ENCODE results near the gene SLC9A9.
"Not testable (repeated sequence)": the region's sequence is repeated elsewhere in the genome, so short reads cannot be mapped to it uniquely, and the experiment has no call there.

The SLC9A9 gene

GRCh38 chr3:143726727-143727126 is 121.5 kb downstream of the SLC9A9 start:
- Histone ChIP-seq H3K9ac (ENCODE audit: low read depth, low read length) (no peak overlapping the region), H3K27me3 (ENCODE audit: control insufficient read depth, insufficient read depth, low read length) (no peaks in the 10 kb centered on the region), H3K36me3 (ENCODE audit: control insufficient read depth, insufficient read depth, low read length) (no peaks in the 10 kb centered on the region), H3K4me3 (ENCODE audit: low read depth, low read length) (no peak overlapping the region), H3K9me3 (ENCODE audit: control insufficient read depth, insufficient read depth, low read length) (no peaks in the 10 kb centered on the region), H3K4me1 (ENCODE audit: control insufficient read depth, insufficient read depth, low read length) (no peaks in the 10 kb centered on the region), H3K27ac (ENCODE audit: low read depth, low read length) (no peak overlapping the region)

DNA sequence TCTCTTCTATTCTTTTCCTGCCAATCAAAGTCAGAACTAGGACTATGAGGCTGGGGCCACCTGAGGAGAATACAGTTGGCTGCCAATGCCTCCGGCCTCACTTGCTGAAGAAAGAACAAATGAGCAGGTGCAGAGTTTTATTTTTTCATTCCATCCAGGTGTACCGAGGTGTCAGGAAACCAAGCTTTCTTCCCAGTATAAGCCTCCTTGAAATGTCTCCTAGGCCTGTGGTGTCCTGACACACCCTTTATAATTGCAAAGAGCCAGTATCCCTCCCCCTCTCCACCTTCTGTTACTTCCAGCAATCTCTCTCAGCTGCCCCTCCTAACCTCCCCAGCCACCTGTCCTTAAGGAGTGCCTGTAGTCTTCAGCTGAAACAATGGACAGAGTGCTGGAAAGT is 127.9 kb downstream of the SLC9A9 start:
- H3K9ac ChIP-seq (ENCODE audit: low read depth, low read length): no peak overlapping the region
- no peaks in the 10 kb centered on the region for H3K9me3 ChIP-seq (ENCODE audit: control insufficient read depth, insufficient read depth, low read length)
- 0 out of 2 replicates have a peak, but pooled peaks cover 4% of the 10 kb centered on the region for H3K4me1 ChIP-seq (ENCODE audit: control insufficient read depth, insufficient read depth, low read length)
- H3K27ac ChIP-seq (ENCODE audit: low read depth, low read length): no peak overlapping the region
- H3K36me3 ChIP-seq (ENCODE audit: control insufficient read depth, insufficient read depth, low read length): no peaks in the 10 kb centered on the region
- no peaks in the 10 kb centered on the region for H3K27me3 ChIP-seq (ENCODE audit: control insufficient read depth, insufficient read depth, low read length)
- no peak overlapping the region for H3K4me3 ChIP-seq (ENCODE audit: low read depth, low read length)

GRCh38 chr3:143718463-143718862 is 129.8 kb downstream of the SLC9A9 start:
- Histone ChIP-seq H3K4me3 (ENCODE audit: low read depth, low read length) (no peak overlapping the region), H3K9ac (ENCODE audit: low read depth, low read length) (no peak overlapping the region), H3K36me3 (ENCODE audit: control insufficient read depth, insufficient read depth, low read length) (no peaks in the 10 kb centered on the region), H3K27ac (ENCODE audit: low read depth, low read length) (no peak overlapping the region), H3K27me3 (ENCODE audit: control insufficient read depth, insufficient read depth, low read length) (no peaks in the 10 kb centered on the region), H3K9me3 (ENCODE audit: control insufficient read depth, insufficient read depth, low read length) (no peaks in the 10 kb centered on the region), H3K4me1 (ENCODE audit: control insufficient read depth, insufficient read depth, low read length) (0 out of 2 replicates have a peak, but pooled peaks cover 4% of the 10 kb centered on the region)

GRCh38 chr3:143716731-143717130 is 131.5 kb downstream of the SLC9A9 start:
- no peak overlapping the region for H3K27ac ChIP-seq (ENCODE audit: low read depth, low read length)
- H3K9me3 ChIP-seq (ENCODE audit: control insufficient read depth, insufficient read depth, low read length): no peaks in the 10 kb centered on the region
- H3K9ac ChIP-seq (ENCODE audit: low read depth, low read length): no peak overlapping the region
- H3K4me3 ChIP-seq (ENCODE audit: low read depth, low read length): no peak overlapping the region
- no peaks in the 10 kb centered on the region for H3K36me3 ChIP-seq (ENCODE audit: control insufficient read depth, insufficient read depth, low read length)
- no peaks in the 10 kb centered on the region for H3K27me3 ChIP-seq (ENCODE audit: control insufficient read depth, insufficient read depth, low read length)
- H3K4me1 ChIP-seq (ENCODE audit: control insufficient read depth, insufficient read depth, low read length): 0 out of 2 replicates have a peak, but pooled peaks cover 4% of the 10 kb centered on the region

DNA sequence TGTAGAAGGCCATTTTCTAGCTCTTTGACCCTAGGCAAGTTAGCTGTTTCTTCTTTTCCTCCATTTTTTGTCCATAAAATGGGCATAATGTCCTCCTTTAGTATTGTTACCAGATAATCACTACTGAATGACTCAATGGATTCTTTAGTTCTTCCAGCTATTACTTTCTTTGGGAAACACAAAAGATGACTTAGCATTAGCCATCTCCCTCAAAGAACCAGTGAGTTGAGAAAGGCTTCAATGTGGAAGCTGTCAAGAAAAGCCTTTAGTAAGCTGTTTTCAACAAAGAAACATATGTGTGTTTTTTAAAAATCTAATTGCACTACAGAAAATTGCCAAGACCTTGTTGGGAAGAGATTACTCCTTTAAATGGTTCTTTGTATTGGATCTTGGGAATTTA is 135.7 kb downstream of the SLC9A9 start:
- H3K27ac ChIP-seq (ENCODE audit: low read depth, low read length): no peak overlapping the region
- no peaks in the 10 kb centered on the region for H3K36me3 ChIP-seq (ENCODE audit: control insufficient read depth, insufficient read depth, low read length)
- H3K4me3 ChIP-seq (ENCODE audit: low read depth, low read length): no peak overlapping the region
- no peaks in the 10 kb centered on the region for H3K27me3 ChIP-seq (ENCODE audit: control insufficient read depth, insufficient read depth, low read length)
- no peaks in the 10 kb centered on the region for H3K9me3 ChIP-seq (ENCODE audit: control insufficient read depth, insufficient read depth, low read length)
- no peaks in the 10 kb centered on the region for H3K4me1 ChIP-seq (ENCODE audit: control insufficient read depth, insufficient read depth, low read length)
- H3K9ac ChIP-seq (ENCODE audit: low read depth, low read length): no peak overlapping the region

- Histone ChIP-seq H3K4me1 (ENCODE audit: control insufficient read depth, insufficient read depth, low read length) (no peaks in the 10 kb centered on the region), H3K9me3 (ENCODE audit: control insufficient read depth, insufficient read depth, low read length) (no peaks in the 10 kb centered on the region), H3K36me3 (ENCODE audit: control insufficient read depth, insufficient read depth, low read length) (no peaks in the 10 kb centered on the region), H3K27me3 (ENCODE audit: control insufficient read depth, insufficient read depth, low read length) (no peaks in the 10 kb centered on the region), H3K9ac (ENCODE audit: low read depth, low read length) (no peak overlapping the region), H3K27ac (ENCODE audit: low read depth, low read length) (no peak overlapping the region), H3K4me3 (ENCODE audit: low read depth, low read length) (no peak overlapping the region)
These were observed 140.4 kb downstream of the SLC9A9 start for GRCh38 chr3:143707848-143708247.

DNA sequence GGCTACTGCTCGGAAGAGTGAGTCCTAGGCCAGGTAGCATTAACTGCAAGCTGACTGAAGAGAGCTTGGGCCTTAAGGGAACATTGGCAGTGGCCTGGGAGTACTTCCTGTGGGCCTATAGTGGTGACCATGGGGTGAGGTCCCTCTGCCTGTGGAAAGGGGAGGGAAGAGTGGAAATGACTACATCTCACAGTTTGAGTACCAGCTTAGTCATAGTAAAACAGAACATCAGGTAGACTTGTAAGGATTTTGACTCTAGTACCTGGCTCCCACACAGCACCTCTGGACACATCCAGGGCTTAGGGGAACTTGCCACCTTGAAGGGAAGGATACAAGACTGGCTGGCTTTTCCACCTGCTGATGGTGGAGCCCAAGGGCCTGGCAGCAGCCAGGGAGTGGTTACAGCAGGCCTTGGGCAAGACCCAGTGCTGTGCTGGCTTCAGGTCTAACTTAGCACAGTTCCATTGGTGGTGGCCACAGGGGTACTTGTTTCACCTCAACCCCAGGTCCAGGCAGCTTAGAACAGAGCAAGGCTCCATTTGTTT is 147.8 kb downstream of the SLC9A9 start:
- Histone ChIP-seq H3K36me3 (ENCODE audit: control insufficient read depth, insufficient read depth, low read length) (no peaks in the 10 kb centered on the region), H3K9me3 (ENCODE audit: control insufficient read depth, insufficient read depth, low read length) (no peaks in the 10 kb centered on the region), H3K9ac (ENCODE audit: low read depth, low read length) (no peak overlapping the region), H3K27ac (ENCODE audit: low read depth, low read length) (no peak overlapping the region), H3K27me3 (ENCODE audit: control insufficient read depth, insufficient read depth, low read length) (no peaks in the 10 kb centered on the region), H3K4me3 (ENCODE audit: low read depth, low read length) (no peak overlapping the region), H3K4me1 (ENCODE audit: control insufficient read depth, insufficient read depth, low read length) (no peaks in the 10 kb centered on the region)

GRCh38 chr3:143699424-143699823 is 148.8 kb downstream of the SLC9A9 start:
- H3K9ac ChIP-seq (ENCODE audit: low read depth, low read length): no peak overlapping the region
- no peak overlapping the region for H3K27ac ChIP-seq (ENCODE audit: low read depth, low read length)
- H3K4me1 ChIP-seq (ENCODE audit: control insufficient read depth, insufficient read depth, low read length): no peaks in the 10 kb centered on the region
- no peaks in the 10 kb centered on the region for H3K27me3 ChIP-seq (ENCODE audit: control insufficient read depth, insufficient read depth, low read length)
- no peaks in the 10 kb centered on the region for H3K36me3 ChIP-seq (ENCODE audit: control insufficient read depth, insufficient read depth, low read length)
- no peaks in the 10 kb centered on the region for H3K9me3 ChIP-seq (ENCODE audit: control insufficient read depth, insufficient read depth, low read length)
- no peak overlapping the region for H3K4me3 ChIP-seq (ENCODE audit: low read depth, low read length)

DNA sequence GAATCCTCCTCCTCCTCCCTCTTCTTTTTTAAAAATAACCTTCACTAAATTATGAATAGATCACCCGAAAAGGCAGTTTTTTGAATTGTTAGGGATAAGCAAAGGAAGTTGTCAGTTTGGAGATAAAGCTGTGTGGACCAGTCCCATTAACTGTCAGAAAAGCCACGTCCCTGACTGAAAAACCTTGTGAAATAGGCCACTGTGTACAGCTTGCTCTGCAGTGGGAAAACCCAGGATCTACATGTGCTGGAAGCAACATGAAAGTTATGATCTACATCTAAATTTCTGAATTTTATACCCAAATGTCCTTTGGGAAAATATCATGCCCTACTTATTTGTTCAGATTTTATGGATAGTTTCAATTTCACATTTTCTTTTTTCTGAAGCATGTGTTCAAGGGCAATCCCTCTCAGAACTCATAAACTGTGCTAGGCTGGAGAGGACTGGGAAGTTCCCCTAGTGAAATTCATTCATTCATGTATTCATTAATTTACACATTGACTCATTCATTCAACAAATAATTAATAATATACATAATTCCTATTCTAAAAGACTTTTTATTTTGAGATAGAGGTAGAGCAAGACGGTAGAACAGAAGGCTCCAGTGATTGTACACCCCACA is 149.5 kb downstream of the SLC9A9 start:
- Histone ChIP-seq H3K9me3 (ENCODE audit: control insufficient read depth, insufficient read depth, low read length) (no peaks in the 10 kb centered on the region), H3K4me3 (ENCODE audit: low read depth, low read length) (no peak overlapping the region), H3K27me3 (ENCODE audit: control insufficient read depth, insufficient read depth, low read length) (no peaks in the 10 kb centered on the region), H3K36me3 (ENCODE audit: control insufficient read depth, insufficient read depth, low read length) (no peaks in the 10 kb centered on the region), H3K9ac (ENCODE audit: low read depth, low read length) (no peak overlapping the region), H3K27ac (ENCODE audit: low read depth, low read length) (no peak overlapping the region), H3K4me1 (ENCODE audit: control insufficient read depth, insufficient read depth, low read length) (no peaks in the 10 kb centered on the region)

DNA sequence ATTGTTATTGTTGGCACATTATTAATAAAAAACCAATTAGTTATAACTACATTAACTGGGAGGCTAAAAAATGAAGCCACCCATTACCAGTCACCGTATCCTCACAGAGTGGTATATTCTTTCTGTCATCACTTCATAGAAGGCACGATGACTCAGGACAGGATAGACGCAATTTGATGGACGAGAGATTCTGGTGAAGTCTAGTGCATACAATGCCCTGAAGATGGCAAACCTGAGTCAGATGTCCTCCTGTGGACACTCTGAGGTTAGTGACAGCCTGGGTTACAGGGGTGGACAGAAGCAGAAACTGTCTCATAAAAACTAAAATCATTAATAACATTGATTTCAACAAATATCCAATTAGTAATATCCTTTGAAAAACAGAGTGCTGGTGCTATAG is 150.3 kb downstream of the SLC9A9 start:
- no peak overlapping the region for H3K27ac ChIP-seq (ENCODE audit: low read depth, low read length)
- H3K9me3 ChIP-seq (ENCODE audit: control insufficient read depth, insufficient read depth, low read length): no peaks in the 10 kb centered on the region
- no peaks in the 10 kb centered on the region for H3K36me3 ChIP-seq (ENCODE audit: control insufficient read depth, insufficient read depth, low read length)
- H3K4me1 ChIP-seq (ENCODE audit: control insufficient read depth, insufficient read depth, low read length): no peaks in the 10 kb centered on the region
- no peak overlapping the region for H3K9ac ChIP-seq (ENCODE audit: low read depth, low read length)
- H3K27me3 ChIP-seq (ENCODE audit: control insufficient read depth, insufficient read depth, low read length): no peaks in the 10 kb centered on the region
- no peak overlapping the region for H3K4me3 ChIP-seq (ENCODE audit: low read depth, low read length)

DNA sequence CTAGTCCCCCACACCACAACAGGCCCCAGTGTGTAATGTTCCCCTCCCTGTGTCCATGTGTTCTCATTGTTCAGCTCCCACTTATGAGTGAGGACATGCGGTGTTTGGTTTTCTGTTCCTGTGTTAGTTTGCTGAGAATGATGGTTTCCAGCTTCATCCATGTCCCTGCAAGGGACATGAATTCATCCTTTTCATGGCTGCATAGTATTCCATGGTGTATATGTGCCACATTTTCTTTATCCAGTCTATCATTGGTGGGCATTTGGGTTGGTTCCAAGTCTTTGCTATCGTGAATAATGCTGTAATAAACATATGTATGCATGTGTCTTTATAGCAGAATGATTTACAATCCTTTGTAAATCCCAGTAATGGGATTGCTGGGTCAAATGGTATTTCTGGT is 152.9 kb downstream of the SLC9A9 start:
- H3K4me1 ChIP-seq (ENCODE audit: control insufficient read depth, insufficient read depth, low read length); H3K9ac ChIP-seq (ENCODE audit: low read depth, low read length); H3K9me3 ChIP-seq (ENCODE audit: control insufficient read depth, insufficient read depth, low read length); H3K36me3 ChIP-seq (ENCODE audit: control insufficient read depth, insufficient read depth, low read length); H3K27me3 ChIP-seq (ENCODE audit: control insufficient read depth, insufficient read depth, low read length); H3K4me3 ChIP-seq (ENCODE audit: low read depth, low read length); H3K27ac ChIP-seq (ENCODE audit: low read depth, low read length): not testable (repeated sequence)
